GM12873 (cell line): ENCODE data around the gene GNA15.

Experiments used
- TF ChIP-seq, protein P1 (sequence below): IDR thresholded peaks from 2 replicates; pipeline ENCODE4 v1.5.1; 2012; ENCODE audit warnings: low read depth, mild to moderate bottlenecking, moderate library complexity, low read length, control low read depth; ENCODE audit not compliant: insufficient read depth; ENCODE audit errors: missing control alignments

The GNA15 gene

DNA sequence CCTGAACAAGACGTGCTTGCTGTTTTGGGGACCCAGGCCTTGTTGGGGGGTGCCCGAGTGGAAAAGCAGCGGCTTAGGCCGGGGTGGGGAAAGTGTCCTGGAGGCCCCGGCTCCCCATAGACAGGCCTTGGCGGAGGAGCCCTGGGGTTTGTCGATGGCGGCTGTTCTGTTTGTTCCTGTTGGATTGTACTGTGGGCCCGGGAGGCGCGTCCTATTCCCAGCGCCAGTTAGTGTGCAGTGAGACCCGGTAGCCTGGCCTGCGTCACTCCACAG lies 61.0 kb downstream of the GNA15 start:
- TF ChIP-seq, protein P1, sequence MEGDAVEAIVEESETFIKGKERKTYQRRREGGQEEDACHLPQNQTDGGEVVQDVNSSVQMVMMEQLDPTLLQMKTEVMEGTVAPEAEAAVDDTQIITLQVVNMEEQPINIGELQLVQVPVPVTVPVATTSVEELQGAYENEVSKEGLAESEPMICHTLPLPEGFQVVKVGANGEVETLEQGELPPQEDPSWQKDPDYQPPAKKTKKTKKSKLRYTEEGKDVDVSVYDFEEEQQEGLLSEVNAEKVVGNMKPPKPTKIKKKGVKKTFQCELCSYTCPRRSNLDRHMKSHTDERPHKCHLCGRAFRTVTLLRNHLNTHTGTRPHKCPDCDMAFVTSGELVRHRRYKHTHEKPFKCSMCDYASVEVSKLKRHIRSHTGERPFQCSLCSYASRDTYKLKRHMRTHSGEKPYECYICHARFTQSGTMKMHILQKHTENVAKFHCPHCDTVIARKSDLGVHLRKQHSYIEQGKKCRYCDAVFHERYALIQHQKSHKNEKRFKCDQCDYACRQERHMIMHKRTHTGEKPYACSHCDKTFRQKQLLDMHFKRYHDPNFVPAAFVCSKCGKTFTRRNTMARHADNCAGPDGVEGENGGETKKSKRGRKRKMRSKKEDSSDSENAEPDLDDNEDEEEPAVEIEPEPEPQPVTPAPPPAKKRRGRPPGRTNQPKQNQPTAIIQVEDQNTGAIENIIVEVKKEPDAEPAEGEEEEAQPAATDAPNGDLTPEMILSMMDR, result no peak

DNA sequence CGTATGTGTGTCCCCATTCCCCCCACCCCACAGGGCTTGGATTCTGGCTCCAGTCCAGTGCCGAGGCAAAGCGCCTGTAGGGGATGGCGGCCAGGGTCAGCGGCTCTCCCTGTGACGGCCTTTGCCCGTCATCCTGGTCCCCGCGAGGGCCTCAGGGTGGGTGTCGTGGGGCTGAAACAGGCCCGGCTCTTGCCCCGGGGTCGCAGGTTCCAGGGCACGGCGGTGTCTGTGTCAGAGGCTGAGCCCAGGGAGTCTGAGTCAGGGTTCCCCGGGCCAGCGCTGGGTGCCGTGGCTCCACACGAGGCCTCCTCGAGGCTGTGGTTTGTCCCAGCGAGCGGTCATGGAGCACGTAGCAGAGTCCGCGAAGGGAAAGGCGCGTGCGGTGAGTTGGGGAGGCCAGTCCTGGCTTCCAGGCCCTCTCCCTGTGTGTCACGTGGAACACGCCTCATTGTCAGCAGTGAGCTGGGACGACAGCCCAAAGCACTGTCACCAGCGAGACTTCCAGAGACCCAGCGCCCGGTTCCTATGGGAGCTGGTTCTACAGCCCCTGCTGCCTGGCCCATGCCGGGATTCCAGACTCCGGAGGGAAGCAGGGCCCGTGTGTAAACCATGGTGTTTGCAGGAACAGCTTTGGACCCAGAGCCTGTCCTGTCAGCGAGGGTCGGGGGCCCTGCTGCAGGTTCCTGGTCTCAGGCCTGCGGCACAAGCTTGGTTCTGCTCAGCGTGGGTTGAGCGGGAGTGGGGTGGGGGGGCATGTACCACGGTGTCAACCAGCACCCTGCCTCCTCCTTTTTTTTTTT lies 63.3 kb downstream of the GNA15 start:
- TF ChIP-seq, protein P1, result no peak

DNA sequence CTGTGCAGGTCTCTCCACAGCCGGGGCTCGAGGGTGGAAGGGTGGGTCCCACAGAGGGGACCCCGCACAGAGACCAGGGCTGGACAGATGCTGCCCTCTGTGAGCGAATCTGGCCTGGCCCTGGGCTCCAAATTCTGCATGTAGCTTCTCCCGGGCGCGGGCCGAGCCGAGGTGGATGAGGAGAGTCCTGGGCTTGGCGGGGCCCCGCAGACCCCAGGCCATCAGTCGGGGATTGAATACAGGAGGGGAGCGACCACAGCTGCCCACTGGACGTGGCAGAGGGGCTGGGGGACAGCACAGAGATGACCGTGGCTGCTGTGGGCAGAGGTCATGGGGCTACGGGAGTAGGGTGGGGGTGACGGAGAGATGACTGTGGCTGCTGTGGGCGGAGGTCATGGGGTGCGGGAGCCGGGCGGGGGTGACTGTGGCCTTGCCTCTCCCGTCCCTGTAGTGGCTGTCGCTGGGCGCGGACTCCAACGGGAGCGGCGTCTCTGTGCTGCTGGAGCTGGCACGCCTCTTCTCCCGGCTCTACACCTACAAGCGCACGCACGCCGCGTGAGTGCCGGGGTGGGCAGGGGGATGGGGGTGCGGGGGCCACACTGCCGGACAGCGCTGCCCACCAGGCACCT lies 65.4 kb downstream of the GNA15 start:
- TF ChIP-seq, protein P1, result no peak

DNA sequence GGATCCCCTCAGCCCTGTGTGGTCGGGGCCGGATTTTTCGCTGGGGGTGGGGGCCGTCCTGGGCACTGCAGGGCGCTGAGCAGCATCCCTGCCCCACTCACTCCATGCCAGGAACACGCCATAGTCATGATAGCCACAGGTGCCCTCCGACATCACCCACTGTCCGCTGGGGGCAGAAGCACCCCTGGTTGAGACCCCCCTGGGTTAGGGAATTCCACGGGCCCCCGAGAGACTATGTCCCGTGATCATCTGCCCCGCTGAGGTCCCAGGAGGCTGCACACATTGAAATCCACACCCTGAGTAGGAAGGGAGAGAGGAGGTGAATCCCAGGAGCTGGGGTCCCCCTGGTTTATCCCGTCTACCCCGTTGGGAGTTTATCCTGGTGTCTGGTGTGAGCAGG lies 66.1 kb downstream of the GNA15 start:
- TF ChIP-seq, protein P1, result no peak

DNA sequence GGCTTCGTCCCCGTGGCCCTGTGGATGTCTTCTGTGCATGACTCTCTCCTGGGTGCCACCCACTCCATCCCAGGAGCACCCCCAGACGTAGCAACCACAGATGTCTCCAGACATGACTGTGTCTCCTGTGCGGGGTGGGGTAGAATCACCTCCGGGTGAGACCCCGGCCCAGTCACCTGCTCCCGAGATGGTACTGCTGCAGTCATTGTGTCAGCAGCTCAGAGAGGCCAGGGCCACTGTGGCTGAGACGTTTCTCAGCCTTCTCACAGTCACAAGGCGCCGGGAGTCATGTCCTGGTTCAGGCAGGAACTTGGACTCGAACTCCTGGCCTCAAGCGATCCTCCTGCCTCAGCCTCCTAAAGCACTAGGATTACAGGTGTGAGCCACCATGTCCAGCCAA lies 66.5 kb downstream of the GNA15 start:
- TF ChIP-seq, protein P1, result no peak

DNA sequence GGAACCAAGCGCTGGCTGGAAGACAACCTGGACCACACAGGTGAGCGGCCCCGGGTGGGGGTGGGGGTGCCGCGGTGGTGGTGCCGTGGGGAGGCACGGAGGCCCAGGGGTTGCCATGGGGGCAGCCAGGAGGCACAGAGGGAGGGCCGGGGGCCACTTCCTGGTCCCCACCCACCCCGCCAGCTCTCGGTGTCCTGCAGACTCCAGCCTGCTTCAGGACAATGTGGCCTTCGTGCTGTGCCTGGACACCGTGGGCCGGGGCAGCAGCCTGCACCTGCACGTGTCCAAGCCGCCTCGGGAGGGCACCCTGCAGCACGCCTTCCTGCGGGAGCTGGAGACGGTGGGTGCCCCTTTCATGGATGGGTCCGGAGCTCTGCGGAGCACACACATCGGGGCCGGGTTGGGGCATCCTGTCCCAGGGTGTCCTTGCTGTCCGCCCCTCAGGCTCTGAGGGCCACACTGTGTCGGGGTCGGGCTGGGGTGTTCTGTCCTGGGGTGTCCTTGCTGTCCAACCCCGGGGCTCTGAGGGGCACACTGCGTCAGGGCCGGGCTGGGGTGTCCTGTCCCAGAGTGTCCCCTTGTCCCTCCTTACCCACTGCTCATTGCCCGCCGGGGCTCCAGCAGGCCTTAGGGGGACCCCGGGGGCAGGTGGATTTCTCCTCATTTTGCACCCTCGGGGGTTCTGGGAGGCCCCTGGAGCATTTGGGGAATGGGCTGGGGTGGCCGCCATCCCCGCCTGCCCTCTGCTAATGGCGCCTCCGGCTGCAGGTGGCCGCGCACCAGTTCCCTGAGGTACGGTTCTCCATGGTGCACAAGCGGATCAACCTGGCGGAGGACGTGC lies 68.2 kb downstream of the GNA15 start:
- TF ChIP-seq, protein P1, result no peak

DNA sequence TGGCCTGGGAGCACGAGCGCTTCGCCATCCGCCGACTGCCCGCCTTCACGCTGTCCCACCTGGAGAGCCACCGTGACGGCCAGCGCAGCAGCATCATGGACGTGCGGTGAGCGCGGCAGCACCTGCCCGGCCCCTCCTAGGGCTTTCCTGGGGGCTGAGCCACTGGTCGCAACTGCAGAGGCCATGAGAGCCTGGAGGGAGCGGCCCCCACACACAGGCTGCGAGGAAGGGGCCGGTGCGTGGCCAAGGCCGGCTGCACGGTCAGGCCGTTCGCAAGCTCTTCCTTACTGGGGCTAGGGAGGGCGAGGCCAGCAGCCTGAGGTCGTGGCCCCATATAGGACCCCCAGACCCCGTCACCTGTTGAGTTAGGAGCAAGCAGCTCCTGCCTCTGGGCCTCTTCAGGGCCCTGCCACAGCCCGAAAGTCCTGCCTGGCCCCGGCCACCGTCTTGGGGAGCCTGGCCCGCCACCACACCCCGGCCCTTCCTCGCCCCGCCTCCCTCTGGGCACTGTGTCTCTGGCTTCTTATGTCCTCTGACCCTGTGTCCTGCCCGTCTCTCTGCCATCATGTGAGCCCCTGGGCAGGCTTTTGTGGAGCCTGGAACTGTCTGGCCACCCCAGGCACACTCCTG lies 68.9 kb downstream of the GNA15 start:
- TF ChIP-seq, protein P1, result no peak
